T-helper 1 cell (primary cell): ENCODE results near the gene ICAM5.
A peak's percentile ranks its signal among the peaks of the same experiment; 100 is the strongest.
"Not testable (repeated sequence)": the region's sequence is repeated elsewhere in the genome, so short reads cannot be mapped to it uniquely, and the experiment has no call there.

Source experiments
- DNase-seq, 5 donors: peaks; one replicate each; pipeline ENCODE4 v3.0.0-alpha.2; 2012 to 2020

Gene ICAM5

DNA sequence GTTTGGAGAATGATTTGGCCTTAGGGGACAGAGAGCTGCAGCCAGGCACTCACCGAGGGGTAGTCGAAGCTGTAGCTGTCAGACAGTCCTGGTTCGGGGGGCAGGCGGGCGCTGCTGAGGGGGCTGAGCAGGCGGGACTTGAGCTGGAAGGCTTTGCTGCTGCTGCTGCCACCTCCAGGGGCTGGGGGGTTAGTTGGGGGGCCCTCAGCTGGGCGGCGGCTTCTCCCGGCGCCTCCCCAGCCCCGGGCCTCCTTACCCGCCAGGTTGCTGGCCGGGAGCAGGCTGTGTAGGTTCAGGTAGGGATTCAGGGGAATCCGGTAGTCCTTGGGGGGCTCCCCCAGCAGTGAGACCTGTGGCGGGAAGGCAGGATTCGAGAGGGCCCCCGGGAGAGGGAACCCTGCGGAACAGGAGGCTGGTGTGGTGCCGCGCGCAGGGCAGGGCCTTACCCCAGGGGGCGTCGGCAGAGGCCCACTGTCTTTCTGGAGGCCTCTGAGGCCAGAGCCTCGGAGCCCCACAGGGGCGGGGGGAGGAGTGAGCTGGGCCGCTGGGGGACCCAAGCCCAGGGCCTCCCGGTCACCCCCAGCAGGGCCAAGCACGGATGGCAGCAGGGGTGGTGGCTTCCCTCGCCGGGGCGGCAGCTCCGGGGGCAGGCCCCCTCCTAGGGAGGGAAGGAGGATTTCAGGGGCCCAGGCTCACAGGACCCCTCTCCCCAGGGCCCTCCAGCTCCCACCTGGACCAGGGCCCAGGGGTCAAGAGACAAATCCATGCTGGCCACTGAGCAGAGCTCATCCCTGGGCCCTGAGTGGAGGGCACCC, 31.1 kb downstream of the ICAM5 start:
- no peak for DNase-seq

DNA sequence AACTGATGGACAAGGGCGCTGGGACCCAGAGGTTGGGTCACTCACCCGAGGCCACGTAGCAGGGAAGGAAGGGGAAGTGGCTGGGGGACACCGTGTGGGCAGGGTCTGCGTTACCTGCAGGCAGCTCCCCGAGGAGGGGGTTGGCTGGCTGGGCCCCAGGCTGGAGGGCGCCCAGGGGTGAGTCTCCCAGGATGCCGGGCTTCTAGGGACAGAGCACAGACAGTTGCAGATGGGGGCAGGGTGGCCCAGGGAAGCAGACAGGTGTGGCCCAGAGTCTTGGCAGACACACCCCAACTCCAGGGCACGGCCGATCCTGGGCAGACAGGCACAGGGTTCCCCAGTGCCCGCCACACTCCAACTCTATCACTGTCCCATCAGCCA, 31.7 kb downstream of the ICAM5 start:
- DNase-seq, result no peak

DNA sequence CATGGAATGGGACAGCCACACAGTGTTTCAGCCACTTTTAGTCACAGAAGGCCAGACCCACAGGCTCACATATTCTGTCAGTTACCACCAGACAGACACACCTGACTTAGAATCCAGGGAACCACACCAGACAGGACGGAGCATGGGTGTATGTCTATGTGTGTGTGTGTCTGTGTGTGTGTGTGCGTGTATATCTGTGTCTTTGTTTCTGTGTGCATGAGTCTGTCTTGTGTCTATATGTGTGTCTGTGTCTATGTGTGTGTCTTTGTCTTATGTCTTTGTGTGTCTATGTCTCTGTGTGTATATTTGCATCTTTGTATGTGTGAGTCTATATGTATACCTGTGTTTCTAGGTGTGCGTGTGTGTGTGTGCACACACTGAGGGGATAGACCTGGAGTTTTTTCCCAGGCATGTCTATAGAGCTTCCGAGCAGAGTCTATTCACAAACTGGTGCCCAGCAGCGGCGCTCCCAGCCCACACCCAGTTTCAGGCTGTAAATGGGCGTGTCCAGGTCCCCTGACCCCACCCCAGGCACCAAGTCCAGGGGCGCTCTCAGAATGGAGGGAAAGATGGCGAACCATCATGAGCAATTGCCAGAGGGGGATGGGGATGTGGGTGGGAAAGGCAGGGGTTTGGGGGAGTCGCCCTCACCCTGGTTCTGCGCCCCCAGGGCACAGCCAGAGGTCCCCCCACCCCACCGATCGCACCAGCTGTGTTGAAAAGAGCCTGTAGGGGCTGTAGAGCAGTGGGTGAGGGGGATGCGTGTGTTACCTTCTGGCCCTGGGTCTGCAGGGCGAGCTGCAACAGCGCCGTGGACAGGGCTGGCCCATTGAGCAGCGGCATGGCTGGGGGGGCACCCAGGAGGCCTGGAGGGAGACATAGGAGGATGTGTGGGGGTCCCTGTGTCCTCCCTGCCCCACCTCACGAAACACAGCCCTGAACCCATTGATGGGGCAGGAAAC, 32.4 kb downstream of the ICAM5 start:
- DNase-seq, result no peak

DNA sequence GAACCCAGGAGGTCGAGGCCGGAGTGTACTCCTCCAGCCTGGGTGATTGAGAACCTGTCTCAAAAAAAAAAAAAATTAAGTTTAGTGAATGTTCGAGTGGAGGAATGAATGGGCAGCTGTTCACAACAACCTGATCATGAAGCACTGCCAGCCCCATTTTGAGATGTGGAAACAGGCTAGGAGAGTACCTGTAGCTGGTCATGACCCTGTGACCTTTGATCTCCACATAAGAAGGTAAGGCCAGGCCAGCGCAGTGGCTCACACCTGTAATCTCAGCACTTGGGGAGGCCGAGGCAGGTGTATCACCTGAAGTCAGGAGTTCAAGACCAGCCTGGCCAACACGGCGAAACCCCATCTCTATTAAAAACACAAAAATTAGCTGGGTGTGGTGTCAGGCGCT, 36.0 kb downstream of the ICAM5 start:
- no peak for DNase-seq

DNA sequence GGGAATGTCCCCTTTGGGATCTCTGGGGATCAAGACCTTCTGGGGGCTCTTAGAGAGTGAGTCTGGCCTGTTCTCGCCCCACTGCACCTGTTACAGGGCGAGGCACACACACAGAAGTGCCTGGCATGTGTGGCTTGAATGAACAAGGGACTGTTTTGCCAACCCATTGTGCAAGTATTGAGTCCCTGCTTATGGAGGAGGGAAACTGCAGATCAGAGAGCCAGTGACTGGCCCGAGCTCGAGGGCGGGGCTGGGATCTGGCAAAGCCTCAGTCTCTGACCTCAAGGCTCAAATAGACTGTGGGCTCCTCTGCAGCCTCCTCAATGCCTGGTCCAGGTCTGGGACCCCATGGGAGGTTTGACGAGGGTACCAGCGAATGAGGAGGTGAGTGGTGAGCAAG, 38.0 kb downstream of the ICAM5 start:
- DNase-seq, result no peak

DNA sequence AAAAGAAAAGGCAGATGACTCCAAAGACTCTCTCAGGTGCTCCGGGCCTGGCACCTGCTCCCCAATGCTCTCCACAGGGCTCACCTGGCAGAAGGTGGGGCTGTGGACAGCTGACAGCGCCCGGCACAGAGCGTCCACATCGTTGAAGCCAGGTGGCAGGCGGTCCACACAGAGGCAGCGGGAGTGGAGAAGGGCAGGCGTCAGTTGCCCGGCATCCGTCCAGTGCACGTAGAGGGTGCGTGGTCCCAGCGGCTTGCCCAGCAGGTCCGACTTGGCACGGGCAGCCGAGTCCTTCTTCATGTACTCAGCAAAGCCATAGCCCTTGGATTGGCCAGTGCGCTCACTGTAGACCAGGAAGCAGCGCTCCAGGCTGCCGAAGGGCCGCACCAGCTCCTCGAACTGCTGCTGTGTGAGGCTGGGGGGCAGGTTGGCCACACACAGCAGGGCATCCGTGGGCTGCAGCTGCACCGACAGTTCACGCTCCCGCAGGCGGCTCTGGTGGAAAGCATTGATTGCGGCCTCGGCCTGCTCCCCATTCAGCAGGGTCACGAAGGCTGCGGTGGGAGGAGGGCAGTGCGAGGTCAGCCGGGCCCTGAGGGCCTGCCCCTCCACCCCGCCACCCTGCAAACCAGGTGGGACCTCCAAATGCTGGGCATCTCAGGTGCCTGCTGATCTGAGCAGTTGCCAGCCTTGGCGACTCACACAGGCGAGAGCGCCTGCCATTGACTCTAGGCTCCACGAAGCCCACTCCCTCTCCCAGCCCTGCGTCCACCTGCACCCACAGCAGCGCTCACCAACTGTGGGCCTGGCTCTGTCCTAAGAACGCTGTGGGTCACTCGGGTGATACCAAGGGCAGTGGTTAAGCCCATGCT, 39.0 kb downstream of the ICAM5 start:
- DNase-seq, result no peak

DNA sequence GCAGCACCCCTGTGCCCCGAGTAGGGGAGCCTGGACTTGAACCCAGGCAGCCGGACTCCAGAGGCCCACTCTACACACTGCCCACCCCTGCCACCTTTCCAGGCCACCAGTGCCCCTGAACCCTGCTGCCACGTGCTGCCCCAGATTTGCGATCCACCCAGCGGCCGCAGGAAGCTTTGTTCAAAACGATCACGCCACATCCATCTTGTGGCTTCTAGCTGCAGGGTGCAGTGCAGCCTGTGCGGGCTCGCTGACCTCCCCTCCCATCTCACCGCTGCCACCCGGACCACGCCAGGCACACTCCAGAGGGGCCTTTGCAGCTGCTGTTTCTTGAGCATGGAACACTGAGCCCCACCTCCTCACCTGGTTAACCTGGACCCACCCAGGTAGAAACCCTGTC, 39.8 kb downstream of the ICAM5 start:
- DNase-seq, result no peak

DNA sequence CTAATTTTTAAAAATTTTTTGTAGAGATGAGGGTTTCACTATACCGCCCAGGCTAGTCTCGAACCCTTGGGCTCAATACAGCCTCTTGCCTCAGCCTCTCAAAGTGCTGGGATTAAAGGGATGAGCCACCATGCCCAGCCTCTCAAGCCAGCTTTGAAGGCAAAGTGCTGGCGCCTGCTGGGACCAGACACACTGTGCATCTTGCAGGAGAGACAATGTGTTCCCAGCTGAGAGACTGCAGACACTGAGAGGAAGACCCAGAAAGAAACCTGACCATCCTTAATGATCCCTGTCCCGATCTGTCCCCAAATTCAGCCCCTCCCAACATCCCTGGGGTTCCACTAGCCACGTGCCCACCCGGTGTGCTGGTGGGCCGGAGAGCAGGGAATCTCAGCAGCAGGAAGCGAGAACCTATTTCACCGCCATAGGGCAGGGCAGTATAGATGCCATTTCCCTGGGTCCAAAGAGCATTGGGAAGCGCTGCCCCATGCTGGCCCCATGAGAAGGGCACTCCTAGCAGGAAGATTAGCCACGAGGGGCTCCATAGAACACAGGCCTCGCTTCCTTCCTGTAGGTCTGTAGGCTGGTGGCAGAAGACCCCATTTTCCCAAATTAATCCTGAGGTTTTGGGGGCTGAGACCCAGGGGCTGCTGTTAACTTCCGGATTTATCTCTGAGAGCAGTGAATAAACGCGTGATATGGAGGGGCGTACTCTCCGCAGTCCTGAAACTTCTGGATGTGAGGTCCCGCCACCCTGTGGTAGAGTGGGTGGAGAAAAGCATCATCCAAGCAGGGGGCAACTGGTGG, 42.6 kb downstream of the ICAM5 start:
- DNase-seq, result no peak

DNA sequence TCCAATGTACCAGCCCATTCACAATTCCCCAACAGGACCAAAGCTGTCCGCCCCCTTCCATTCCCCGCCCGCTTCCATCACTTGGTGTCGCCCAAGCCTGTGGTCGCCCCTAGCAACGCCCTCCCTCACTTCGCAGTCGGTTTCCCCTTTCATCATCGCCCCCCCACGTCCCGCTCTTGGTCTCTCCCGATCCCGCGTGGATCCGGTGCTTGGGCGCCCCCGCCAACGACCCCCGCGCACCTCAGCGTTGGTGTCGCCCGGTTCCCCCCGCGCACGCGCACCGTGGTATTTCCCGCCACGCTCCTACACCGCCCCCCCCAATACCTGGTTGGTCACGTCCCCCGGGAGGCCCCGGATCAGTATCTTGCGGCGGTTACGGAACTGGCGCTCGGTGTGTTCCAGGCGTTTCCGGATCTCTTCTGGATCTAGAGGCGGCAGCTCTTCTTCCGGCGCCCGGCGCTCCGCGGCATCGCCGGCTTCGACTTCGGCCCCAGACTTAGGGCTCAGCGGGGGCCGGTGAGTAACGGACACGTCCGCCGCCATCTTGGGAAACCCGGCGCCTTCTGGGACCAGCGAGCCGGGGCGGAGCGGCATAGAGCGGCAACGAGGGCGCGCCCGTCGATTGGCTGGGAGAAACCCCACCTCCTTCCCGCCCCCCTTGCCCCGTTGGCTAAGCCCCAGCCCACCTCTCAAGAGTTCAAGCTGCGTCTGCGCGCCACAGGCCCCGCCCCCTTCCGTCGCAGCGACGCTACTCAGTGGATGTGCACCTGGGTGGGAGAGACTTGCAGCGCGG, 43.4 kb downstream of the ICAM5 start, which contains the start of gene RAVER1:
Gene RAVER1, minus strand, starts transcription at position 565 of the 793 bp plus-strand sequence. Its CDS starts 22 bp downstream, at position 543.
- DNase-seq, result peak; percentile 97 to 98 (median 98)

DNA sequence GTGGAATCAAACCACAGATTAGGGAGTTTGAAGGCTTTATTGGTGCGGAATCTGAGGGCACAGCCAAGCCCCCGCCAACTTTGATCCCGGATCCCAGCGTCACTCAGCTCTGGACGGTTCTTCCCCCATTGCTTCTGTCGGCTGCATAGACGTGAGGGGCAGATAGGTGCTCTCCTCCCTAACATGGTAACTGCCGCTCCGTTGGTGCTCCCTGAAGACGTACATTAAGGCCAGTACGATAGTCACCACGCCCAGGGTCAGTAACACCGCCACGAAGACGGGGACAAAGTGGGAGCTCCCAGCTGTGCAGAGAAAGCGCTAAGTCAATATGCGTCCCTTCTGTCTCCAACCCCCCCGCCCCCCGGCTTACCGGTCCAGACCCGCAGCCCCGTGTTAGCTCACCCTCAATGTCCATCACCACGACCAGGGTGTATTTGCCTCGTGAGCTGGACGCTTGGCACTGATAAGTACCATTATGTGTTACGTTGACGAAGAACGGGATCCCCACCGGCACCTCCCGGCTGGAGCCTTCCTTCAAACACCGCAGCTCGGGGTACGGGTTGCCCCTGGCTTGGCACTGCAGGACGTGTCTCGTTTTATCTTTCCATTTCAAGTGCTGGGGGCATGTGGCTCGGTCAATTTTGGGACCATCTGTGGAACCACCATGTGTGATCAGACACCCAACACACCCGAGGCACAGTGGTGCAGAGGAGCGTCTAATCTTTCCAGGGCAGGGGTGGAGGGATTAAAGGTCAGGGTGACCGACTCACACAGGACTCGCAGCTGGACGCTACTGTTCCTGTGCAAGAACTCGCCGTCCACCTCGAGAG, 44.2 kb downstream of the ICAM5 start:
- DNase-seq, result no peak

DNA sequence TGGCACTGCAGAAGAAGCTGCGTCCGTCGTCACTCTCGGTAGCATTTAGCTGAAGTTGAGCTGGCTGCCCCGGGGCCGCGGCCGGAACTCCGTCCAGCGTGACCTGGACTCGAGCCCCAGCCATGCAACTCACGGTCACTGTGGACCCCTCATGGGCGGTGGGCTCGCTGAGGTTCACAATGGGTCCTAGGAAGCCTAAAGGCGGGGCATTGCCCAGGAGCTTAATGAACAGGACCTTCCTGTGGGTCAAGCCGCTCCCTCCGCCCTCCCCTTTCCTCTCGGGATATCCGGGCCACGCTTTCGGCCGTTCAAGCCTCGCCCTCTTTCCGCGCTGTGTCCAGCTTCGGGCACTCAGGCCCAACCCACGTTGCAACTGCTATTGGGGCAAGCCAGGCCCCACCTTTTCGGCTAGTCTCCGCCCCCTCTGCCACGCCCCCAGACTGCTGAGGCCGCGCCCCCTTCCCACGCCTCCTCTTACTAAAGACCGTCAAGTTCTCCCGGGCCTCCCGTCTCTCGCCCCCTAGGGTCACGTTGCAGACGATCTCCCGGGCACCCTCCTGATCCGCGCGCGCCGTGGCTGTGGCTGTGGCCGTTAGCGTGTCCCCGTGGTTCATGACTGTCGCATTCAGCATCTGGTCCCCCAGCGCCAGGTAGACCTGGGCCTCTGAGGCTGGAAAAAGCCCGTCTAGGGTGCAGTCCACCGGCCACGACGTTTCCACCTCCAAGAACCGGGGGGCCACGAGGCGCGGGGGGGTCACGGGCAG, 45.0 kb downstream of the ICAM5 start:
- DNase-seq, result peak in 2 of 5 donors; percentile 22 to 32

DNA sequence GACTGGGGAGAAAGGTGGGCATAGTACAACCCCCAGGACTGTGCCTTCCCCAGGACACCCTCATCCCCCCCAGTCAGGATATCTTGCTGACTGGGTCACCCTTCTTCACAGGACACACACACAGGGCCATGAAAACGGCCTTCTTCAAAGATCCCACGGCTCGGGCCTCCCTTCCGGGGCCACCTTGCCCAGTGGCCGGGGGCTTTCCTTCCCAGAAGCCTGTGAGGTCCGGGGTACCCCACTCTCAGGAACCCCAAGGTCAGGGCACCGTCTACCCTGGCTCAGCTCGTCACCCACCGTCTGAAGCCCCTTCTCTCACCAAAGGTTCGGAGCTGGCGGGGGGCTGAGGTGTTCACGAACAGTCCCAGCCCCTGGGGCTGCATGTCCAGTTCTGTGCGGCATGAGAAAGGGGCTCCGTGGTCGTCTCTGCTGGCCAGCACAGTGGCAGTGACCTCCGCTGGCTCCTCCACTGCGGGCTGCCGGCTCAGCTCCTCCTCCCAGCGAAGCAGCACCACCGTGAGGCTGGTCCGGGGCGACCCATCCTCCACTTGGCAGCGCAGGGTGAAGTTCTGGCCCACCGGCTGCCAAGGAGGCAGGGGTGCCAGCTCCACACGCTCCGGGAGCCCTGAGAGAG, 45.7 kb downstream of the ICAM5 start:
- DNase-seq, result no peak

DNA sequence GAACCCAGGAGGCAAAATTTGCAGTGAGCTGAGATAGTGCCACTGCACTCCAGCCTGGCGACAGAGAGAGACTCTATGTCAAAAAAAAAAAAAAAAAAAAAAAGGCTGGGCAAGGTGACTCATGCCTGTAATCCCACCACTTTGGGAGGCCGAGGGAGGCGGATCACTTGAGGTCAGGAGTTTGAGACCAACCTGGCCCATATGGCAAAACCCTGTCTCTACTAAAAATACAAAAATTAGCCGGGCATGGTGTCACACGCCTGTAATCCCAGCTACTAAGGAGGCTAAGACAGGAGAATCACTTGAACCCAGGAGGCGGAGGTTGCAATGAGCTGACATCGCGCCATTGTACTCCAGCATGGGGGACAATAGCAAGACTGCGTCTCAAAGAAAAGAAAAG, 47.0 kb downstream of the ICAM5 start:
- DNase-seq, result not testable (repeated sequence)

DNA sequence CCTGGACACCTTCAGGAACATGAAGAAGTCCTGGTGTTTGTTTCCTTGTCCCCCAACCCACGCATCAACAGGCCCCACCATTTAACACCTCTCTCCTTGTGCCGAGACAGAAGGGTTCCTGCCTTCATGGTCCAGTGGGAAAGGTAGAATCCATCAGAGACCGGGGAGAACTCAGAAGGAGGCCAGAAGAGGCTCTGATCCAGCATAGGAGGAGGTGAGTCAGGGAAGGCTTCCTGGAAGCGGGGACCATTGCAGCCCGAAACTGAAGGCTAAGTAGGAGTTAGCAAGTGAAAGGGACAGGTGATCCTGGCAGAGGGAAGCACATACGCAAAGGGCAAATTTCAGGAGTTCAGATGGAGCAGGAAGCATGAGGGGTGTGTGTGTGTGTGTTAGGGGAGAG, 49.2 kb downstream of the ICAM5 start:
- DNase-seq, result no peak

DNA sequence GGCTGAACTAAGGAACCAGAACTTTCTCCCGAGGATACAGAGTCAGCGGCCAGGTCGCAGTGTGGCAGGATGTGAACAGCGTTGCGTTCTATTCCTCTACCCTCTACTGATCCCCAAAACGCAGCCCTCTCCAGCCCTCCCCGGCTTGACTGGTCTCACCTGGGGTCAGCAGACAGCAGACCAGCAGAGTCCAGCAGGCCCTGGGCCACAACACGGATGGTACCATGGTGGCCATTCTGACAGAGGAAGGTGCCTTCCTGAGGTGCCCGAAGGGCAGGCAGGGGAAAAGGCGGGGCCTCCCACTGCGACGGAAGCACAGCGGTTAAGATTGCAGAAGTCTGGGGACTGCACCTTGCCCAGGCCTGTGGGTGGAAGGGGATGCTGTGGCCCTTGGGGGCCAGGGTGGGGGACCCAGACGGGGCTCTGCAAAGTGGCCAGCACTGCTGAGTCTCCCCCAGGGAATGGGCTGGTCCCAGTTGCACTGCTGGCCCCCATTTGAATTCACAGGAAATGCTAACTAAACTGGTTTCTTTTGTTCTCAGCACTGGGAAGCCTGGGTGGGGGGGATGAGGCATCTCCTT, 49.7 kb downstream of the ICAM5 start, which contains the start of gene ICAM3:
Gene ICAM3, minus strand, starts transcription at position 245 of the 581 bp plus-strand sequence. Its CDS starts 10 bp downstream, at position 235.
- DNase-seq, result peak in 3 of 5 donors; percentile 38 to 76 (median 45)

DNA sequence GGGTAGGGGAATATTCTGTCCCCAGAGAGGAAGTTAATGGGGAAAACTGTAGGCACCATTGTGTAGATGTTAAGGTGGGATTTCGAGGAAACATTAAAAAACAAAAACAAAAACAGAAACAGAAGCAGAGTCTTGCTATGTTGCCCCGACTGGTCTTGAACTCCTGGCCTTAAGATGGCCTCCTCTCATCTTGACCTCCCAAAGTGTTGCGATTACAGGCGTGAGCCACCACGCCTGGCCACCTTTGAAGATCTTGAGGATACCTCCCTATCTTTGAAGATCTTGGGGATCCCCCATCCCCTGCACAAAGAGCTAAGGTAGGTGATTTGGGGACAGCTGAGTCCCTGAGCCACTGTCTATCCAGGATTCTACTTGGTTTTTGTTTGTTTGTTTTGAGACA, 50.2 kb downstream of the ICAM5 start:
- DNase-seq, result no peak

DNA sequence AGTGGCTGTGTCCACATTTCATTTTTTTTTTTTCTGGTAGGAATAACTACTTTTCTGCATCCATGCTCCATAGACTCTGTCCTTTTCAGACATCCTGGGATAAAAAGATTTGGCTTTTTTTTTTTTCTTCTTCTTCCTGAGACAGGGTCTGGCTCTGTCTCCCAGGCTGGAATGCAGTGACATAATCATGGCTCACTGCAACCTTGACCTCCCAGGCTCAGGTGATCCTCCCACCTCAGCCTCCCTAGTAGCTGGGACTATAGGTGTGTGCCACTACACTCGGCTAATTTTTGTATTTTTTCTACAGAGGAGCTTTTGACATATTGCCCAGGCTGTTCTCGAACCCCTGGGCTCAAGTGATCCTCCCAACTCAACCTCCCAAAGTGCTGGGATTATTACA, 53.7 kb downstream of the ICAM5 start:
- no peak for DNase-seq

DNA sequence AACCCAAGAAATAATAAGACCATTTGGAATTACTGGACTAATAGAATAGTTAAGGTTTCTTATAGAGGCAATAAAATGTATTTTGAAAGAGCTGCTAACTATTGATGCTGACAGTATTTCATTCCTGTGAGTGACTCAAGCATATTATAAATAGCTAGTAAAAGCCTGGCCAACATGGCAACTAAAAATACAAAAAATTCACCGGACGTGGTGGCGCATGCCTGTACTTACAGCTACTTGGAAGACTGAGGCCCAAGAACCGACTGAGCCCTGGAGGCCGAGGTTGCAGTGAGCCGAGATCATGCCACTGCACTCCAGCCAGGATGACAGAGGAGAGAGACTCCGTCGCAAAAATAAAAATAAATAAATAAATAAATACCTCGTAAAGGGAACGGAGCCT, 55.0 kb downstream of the ICAM5 start:
- no peak for DNase-seq
